Central memory CD4-positive, alpha-beta T cell (primary cell): Measurements from ENCODE around the gene FAM241A.
"Not testable (repeated sequence)": the region's sequence is repeated elsewhere in the genome, so short reads cannot be mapped to it uniquely, and the experiment has no call there.

Source experiments
- DNase-seq: peaks from one replicate; pipeline ENCODE4 v3.0.0; 2022
- total RNA-seq, 3 experiments: gene quantifications; one replicate each; lab custom pipeline; 2026; lab: John Stamatoyannopoulos, UW

FAM241A gene
- total RNA-seq, result 8.3 to 96.4 (median 18.7) reads per million in 3 experiments

DNA sequence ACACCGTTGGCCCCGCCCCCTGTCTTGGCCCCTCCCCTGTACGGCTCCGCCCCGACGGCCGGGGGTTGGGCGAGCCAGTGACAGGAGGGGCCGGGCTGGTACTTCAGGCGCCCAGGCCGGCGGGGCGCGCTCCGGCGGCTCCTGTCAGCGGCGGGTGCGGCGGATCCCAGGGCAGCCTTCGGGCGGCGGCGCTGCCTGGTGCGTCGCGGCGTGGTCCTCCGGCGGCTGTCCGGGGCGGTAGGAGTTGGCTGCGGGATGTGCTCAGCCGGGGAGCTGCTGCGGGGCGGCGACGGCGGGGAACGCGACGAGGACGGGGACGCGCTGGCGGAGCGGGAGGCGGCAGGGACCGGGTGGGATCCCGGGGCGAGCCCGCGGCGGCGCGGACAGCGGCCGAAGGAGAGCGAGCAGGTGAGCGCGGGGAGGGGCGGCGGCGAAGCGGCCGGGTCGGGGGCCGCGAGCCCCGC, at the start of gene FAM241A:
FAM241A (plus strand) TSS at position 129 of the 464 bp plus-strand sequence; CDS start at position 256, 127 bp downstream.
- peak; percentile 84 for DNase-seq

DNA sequence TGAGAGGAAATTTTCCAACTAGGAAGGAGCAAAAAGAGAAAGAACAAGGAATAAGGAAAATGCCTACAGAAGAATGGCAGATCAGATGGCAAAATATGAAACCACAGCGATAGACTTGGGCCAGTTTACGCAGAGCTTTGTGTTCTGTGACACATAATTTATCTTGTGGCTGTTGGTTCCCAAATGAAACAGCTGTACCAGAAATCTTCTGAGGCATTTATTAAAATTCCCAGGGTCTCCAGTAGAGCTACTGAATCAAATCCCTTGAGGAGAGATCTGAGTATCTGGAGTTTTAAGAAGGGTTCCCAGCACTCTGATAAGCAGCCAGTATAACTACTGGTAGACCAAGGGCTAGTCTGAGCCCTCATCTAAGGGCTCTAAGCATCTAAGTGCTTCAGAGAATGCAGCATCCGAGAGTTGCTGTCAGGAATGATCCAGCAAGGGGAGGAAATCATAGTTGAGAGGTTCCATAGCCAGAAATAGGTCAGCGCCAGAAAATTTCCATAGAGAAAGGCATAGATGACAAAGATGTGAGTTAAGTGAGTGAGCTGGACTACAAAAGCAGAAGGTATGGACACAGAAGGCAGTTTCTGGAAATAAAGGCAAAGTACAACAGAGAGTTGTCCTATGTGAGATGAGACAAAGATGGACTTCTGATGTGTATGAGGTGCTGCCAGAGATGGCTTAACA, 46.3 kb upstream of the FAM241A start:
- no peak for DNase-seq

DNA sequence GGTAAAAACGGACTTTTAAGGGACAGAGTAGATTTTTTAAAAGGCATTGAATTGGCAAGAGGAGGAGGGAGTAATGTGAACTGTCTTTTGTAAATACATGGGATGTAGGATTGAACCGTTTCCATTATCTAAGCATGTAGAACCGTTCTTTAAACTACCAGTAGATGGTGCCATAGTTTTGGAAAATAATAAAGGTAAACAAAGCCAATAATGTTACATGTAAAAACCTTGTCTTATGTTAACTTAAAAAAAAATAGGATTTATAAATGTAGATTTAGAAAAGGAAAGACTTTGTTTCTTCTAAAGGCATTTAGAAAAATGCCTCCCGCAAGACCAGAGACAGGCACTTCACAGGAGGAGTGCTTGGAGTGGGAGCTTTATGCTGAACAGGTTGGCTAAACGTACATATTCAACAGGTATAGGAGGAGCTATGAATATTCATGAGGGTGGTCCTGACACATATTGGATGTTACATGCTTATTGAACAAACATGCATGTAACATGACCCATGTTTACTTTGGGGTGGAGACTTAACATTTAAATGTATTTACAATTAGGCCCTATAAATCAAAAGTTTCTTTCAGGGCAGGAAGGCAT, 45.5 kb upstream of the FAM241A start:
- DNase-seq, result peak; percentile 35

DNA sequence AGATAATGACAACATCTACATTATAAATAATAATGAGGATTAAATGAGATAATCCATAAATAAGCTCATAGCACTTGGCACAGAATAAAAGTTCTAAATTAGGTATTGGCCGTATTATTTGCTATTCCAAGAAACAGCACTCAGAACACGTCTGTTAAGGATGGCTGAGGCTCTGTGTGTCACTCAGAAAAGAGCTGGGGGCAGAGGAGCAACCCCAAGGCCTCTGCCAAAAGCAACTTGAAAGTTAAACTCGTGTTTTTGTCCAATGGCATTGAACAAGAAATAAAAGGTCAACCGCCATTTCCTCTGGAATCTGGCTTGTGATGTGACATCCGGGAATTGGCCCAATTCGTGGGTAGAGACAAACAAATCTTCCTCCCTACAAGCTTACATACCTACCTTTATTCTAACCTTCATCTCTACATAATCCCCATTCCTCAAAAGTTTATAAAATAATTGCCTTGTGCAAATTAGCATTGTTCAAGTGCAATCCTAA, 42.3 kb upstream of the FAM241A start:
- no peak for DNase-seq

DNA sequence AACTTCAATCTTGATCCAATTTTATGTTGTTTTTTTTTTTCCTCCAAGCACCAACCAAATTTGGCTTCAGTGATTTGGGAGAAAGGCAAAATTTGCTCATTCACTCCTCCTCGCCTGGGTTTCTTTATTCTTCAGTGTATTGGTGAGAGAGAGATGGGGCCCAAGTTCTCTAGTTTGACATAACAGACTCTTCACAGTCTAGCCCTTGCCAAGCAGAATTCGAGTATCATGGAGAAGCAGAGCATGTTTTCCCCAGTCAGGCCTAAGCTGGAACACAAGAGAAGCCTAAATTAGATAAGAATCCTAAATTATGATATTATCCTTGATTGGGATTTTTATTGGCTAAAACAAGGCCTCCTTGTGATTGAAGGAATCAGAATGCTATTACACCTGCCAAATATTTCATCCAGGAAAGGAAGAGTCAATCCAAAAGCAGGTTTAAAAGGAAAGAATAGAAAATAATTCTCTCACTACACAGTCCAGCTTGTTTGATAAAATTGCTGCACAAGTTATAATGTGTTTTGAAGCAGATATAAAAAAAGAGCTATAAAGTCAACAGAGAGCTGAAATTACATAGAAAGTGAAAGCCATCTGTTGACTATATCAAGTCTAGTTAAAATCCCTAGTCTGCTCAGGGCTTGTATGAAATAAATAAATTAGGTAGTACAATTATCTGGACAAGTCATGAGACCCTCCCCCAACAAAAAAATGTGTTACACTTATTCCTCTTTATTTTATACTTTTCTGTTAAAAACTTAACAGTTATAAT, 39.9 kb upstream of the FAM241A start:
- DNase-seq, result no peak

DNA sequence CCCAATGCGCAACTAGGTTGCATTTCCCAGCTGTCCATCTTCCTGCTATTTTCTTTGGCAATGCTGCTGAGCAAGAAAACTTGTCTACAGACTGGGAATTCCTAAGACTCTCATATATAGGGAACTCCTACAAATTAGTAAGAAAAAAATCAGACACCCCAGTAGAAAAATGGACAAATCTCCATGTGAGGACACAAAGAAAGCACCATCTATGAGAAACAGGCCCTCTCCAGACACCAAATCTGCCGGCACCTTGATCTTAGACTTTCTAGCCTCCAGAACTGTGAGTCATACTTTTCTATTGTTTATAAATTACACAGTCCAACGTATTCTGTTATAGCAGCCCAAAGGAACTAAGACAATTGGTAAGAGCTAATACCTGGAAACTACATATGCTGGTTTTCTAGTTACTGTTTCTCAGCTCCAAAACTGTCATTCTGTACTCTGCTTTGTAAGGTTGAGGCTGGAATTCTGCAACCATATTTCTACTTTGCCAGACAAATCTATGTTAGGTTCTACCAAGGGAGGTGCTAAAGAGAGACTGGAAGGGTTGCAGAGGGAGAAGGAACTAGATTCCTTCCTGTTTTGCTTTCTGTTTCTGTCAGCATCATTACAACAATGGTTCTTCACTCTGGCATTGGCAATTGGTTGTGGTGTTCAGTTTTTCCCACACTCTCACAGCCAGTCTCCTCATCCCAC, 35.7 kb upstream of the FAM241A start:
- DNase-seq, result no peak

DNA sequence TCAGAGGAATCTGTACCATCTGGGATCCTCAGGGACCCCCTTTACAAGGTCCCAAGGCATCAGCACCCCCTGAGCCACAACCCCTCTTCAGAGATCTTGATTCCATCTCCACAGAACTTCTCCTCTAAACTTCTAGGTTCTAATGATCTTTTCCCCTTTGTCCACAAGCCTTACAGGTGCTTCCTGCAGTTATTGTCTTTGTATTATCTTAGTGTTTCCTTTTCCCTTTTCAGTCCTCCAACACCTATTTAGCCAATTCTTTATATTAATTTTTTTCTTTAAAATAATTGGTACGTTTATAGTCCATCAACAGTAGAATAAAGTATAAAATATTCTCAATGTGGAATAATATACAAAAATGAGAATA, 35.2 kb upstream of the FAM241A start:
- no peak for DNase-seq

DNA sequence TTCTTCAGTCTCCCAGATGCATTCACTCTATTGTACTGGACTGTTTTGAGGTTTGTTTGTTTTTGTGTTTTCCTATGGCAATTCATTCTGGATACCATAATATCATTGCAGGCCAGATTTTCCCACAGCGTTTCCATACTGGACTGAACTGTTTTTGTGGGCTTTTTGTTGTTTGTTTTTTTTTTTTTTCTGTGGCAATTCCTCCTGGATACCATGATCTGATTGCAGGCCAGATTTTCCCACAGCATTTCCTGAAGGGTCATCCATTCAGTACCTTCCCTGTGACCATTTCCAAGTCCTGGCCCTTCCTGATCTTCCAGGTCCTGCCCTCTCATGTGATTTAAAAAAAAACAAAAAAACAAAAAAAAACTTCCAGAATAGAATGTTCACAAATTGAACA, 33.9 kb upstream of the FAM241A start:
- no peak for DNase-seq

DNA sequence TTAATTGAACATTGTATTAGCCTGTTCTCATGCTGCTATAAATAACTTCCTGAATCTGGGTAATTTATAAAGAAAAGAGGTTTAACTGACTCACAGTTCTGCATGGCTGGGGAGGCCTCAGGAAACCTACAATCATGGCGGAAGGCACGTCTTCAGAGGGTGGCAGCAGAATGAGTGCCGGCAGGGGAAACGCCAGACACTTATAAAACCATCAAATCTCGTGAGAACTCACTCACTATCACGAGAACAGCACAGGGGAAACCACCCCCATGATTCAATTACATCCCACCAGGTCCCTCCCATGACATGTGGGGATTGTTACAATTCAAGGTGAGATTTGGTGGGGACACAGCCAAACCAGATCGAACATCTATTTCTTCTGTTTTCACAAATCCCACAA, 33.2 kb upstream of the FAM241A start:
- not testable (repeated sequence) for DNase-seq

DNA sequence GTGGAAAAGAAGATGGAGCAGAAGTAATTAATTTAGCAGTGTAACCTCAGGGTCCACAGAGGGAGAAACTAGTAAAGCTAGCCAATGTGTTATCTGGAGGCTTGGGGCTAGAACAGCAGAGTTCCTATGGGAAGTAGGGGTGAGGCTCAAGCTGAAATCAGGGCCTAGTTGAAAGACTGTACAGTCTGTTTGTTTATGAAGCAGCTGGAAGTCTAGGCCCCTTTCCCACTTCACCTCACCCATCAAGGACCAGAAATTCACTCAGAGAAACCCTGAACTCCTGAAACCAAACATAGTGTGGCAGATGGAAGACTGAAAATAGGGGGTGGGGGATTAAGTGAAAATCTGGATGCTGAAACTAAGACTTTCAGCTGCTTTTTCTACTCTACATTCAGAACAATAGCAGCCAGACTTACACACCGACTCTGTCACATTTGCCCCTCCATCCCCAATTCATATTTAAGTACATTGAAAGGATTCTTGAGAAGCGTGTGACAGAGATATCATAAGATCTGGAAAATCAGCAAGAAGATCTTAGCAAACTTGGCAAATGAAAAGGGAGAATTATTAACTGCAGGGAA, 32.6 kb upstream of the FAM241A start:
- no peak for DNase-seq

DNA sequence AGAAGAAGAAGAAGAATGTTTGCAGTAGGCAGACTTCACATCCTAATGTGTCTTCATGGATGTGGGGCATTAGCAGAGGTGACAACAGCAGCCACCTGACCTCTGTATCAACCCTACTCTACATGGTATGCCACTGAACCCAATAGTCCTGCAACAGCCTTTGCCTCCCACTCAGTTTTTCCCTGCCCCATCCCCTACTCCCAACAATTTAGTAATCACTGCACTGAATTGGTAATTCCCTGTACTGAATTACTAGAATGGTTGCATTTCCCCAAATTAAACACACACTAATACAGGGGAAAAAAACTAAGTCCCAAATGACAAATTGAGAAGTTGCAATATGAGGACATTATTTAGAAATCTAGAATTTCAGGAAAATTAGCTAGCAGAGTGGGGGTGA, 31.4 kb upstream of the FAM241A start:
- DNase-seq, result no peak

DNA sequence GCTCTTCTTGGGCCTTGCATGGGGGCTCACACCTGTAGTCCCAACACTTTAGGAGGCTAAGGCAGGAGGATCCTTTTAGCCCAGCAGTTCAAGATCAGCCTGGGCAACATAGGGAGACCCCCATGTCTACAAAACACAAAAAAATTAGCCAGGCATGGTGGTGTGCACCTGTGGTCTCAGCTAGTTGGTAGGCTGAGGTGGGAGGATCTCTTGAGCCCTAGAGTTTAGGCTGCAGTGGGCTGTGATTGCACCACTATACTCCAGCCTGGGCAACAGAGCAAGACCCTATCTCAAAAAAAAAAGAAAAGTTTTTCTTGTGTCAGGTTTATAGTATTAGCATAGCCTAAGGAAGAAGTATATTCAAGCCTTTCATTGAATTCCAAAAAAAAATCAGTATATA, 30.8 kb upstream of the FAM241A start:
- no peak for DNase-seq

DNA sequence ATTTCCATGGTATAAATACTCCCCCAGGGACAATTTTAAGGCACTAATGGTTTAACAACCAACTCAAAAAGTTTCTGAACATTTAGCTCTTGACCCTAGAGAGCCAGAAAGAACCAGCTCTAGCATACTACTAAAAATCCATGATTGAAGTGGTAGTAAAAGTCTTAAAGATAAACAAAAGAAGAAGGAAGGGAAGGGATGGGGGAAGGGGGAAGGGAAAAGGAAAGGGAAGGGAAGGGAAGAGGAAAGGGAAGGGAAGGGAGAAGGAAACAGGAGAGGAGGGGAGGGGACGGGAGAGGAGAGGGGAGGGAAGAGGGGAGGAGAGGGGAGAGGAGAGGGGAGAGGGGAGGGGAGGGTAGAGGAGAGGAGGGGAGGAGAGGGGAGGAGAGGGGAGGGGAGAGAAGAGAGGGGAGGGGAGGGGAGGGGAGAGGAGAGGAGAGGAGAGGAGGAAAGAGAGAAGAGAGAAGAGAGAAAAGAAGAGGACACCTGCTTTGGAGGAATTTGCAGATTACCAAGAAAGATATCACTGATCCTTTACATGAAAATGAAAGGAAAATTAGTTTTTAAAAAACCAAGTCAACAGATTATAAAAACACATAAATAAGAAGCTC, 26.4 kb upstream of the FAM241A start:
- no peak for DNase-seq

DNA sequence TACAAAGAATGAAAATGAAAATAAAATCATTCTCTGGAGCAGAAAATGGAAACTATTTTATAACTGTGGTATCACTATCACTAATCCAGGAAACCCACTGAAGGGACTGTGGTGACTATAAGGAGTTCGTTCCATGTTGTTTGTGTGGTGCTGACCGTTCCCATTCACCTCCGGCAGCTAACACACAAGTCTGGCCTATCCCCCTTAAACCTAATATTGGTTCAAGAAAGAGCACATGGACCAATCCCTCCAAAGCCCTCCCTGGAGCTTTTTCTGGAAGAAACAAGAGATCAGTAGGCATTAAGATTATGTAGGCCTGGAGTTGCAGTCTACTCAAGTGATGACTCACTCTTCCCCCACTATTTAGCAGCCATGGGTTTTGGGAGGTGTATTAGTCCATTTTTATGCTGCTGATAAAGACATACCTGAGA, 25.9 kb upstream of the FAM241A start:
- no peak for DNase-seq

DNA sequence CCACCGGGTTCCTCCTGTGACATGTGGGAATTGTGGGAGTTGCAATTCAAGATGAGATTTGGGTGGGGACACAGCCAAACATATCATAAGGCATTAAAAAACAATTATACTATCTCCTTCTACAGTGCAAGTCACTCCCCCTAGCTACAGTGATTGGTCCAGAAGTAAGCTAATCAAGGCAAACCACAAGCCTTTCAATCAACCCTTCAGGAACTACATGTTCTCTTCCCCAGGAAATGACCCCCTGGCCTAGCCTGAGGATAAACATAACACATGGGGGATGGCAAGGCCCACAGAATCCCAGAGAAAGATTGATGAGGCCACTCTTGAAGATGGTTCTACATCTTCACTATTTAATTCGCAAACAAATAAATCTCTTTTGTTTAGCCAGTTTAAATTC, 25.2 kb upstream of the FAM241A start:
- DNase-seq, result no peak

DNA sequence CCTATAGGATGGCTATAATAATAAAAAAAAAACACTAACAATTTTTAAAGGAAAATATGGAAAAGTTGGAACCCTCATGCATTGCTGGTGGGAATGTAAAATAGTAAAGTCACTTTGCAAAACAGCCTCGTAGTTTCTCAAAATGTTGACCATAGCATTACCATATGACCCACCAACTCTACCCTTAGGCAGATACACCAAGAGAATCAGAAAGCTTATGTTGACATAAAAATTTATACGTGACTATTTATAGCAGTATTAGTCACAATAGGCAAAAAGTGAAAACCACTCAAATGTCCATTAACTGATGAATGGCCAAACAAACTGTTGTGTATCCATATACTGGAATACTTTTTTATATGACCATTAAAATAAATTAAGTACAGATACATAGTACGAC, 19.8 kb upstream of the FAM241A start:
- no peak for DNase-seq

DNA sequence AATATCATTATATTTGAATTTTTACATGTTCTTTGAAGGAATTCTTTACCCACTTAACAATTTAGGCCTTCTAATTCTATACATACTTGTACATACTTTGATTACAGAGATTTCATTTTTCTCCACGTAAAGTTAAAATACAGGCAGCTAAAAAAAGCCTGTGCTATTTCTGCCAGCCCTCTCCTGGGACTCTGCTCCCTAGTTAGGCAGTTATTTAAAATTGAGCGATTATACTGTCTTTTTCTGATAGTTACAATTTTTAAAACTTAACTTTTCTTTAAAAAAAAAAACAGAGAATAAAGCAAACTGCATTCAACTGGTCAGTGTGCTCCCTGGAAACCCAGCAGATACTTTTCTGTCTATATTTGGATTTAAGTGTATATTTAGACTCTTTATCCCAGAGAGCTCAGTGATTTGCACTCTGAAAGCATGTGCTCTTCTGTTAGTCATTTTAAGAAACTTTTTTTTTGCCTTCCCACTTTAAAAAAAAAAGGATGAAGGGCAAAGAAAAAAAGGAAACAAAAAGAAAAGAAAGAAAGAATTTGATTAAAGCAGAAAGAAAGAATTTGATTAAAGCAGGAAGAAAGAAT, 18.1 kb upstream of the FAM241A start:
- DNase-seq, result no peak

DNA sequence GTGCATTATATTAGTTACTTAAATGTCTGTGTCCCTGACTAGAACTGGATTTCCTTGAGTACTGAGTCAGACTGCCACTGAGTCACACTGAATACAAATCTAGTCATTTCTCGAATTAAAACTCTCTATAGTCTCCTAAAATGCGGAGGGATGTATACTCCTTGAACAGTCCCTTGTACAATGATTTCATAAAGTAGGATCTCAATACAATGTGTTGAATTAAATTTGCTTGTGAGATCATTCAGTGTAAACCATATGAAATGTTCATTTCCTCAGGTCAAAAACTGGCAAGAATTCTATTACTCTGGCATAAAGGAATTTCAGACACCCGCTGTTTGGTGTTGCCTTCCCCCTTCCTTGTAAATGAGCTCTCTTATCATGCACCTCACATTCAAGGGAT, 17.5 kb upstream of the FAM241A start:
- DNase-seq, result no peak

DNA sequence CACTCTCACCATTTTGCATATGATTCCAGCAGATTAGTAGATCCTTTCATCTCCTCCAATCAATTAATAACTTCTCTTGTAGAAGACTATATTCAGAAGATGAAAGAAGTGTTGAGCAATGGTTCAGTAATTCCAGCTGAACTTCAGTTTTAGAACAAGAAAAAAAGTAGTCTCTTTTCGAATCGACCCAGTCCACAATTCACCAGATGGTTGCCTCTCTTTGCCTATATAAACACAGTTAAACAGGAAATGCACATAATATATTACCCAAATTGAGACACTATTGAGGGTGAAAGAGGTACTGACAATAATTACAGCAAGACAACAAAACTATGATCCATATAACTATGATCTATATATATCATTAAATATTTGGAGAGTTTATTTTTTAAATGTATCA, 16.8 kb upstream of the FAM241A start:
- DNase-seq, result no peak

DNA sequence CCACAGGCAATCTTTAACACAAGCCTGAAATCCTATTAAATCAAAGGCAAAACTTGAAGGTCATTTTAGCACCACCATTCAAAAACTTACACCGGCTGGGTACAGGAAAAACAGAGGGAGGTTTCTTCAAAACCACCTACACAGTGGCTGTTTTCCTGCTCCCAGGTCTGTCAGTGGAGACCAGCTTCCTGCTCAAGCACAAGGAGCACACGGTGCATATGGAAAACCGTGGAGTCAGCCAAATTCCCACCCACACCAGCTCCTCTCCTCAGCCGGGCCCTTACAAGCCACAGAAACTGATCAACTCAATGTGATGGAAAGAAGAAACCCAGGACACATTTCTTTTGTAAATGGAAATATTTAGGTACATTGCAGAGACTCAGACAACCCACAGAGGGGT, 14.3 kb upstream of the FAM241A start:
- no peak for DNase-seq

DNA sequence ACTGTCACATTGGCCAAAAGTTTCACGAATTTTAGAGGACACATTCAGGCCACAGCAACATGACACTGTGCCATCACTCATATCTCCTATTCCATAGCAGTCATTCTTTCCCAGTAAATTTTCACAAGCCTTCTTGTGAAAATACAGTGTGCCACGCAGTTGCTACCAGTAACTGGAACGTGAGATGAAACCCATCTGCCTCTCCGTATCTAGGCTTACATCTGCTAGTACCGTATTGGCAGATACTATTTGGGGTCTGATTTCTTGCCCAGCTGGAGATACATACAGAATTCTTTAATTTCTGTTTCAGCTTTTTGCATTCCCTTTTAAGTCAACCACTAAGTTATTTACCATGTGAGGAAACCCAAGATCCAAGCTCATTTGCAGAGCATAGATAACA, 8.7 kb upstream of the FAM241A start:
- no peak for DNase-seq

DNA sequence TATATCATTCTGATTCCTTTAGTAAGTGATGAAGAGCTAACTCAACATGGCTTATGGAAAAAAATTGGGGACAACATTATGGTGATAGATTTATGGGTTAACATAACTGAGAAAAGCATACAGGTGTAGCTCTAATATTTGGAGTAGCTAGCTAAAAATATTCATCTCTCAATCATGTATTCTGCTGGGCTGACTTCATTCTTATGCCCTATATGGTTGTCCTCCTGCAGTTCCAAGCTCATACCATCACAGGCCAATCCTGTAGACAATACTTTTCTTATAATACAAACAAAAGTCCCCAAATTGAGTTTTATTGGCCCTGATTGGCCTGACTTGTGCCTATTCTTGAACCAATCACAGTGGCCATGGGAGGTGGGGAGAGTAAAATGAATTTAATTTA, 6.7 kb upstream of the FAM241A start:
- DNase-seq, result no peak
